Endothelial cell of umbilical vein (primary cell): Measurements from ENCODE around the gene TTLL11. TPM values are rescaled to one million over a fixed set of nuclear protein-coding genes. Genes with fewer than 3 reads are reported as not detected.

Experiments
- BruUV-seq: library from RNA; stranded (reverse); fragments of 400-500 nt; replicated peaks from 2 replicates; lab custom pipeline; 2021; lab: Mats Ljungman, UMichigan
- CTCF ChIA-PET: fragments of 300-600, 350-600 bp; sonication (Branson Sonifier 250); formaldehyde crosslinking; loops from one replicate; lab custom pipeline; 2021; ENCODE audit warnings: antibody characterized with exemption, inconsistent platforms; lab: Charles Lee
- POLR2A ChIA-PET: fragments of 300-600, 350-600 bp; sonication (Branson Sonifier 250); formaldehyde crosslinking; loops from one replicate; lab custom pipeline; 2021; ENCODE audit warnings: antibody characterized with exemption, inconsistent platforms; lab: Charles Lee
- DNase-seq: peaks from one replicate; pipeline ENCODE4 v3.0.0-alpha.2; 2011; ENCODE audit warnings: low read depth, low spot score
- FAIRE-seq: peaks from 2 replicates; lab custom pipeline; 2011; peaks lifted over from hg19 to GRCh38; lab: Jason Lieb, UNC
- H2AFZ ChIP-seq: 2 replicates; pipeline ENCODE4 v1.6.0; 2012; ENCODE audit warnings: low read depth, low read length, control low read depth, inconsistent platforms
- H3K27ac ChIP-seq: 2 replicates; pipeline ENCODE4 v1.5.1; 2011; ENCODE audit warnings: low read depth, mild to moderate bottlenecking, control low read depth, low read length, moderate library complexity; ENCODE audit not compliant: insufficient read depth
- H3K27me3 ChIP-seq, 2 experiments: 2 replicates each; pipeline versions ENCODE4 v1.6.0 to v1.6.1; 2011; ENCODE audit warnings: low read length in 2 of 2, mixed read lengths in 1 of 2; ENCODE audit not compliant: control insufficient read depth in 2 of 2, insufficient read depth in 2 of 2
- H3K36me3 ChIP-seq, 2 experiments: 2 replicates in 1 of 2; 3 replicates in 1 of 2; pipeline ENCODE4 v1.5.1; 2011; ENCODE audit warnings: low read length in 2 of 2, mild to moderate bottlenecking in 1 of 2, moderate library complexity in 1 of 2; ENCODE audit not compliant: control insufficient read depth in 2 of 2, insufficient read depth in 2 of 2; ENCODE audit errors: extremely low read depth in 1 of 2
- H3K4me1 ChIP-seq: 3 replicates; pipeline ENCODE4 v1.5.1; 2011; ENCODE audit warnings: mild to moderate bottlenecking, low read length; ENCODE audit not compliant: control insufficient read depth, insufficient read depth; ENCODE audit errors: extremely low read depth
- H3K4me2 ChIP-seq: 2 replicates; pipeline ENCODE4 v1.6.1; 2011; ENCODE audit warnings: low read length, control low read depth, mixed read lengths; ENCODE audit not compliant: insufficient read depth
- H3K4me3 ChIP-seq, 3 experiments: fragments of 200-600 bp in 1 of 3; sonication (generic), shearing (Covaris generic) in 1 of 3; replicated peaks in 1 of 3; 2 replicates each; pipeline ENCODE4 v1.5.1; 2011 to 2016; ENCODE audit warnings: control low read depth in 3 of 3, low read length in 3 of 3, mild to moderate bottlenecking in 2 of 3, inconsistent platforms in 1 of 3, low read depth in 1 of 3, moderate library complexity in 1 of 3; ENCODE audit not compliant: insufficient read depth in 1 of 3
- H3K79me2 ChIP-seq: 2 replicates; pipeline ENCODE4 v1.6.0; 2012; ENCODE audit warnings: low read length, inconsistent platforms; ENCODE audit not compliant: control insufficient read depth, insufficient read depth
- H3K9ac ChIP-seq: replicated peaks from 2 replicates; pipeline ENCODE3; 2011; ENCODE audit warnings: low read length, control low read depth; ENCODE audit not compliant: insufficient read depth; ENCODE audit errors: extremely low read depth
- H3K9me1 ChIP-seq: replicated peaks from 3 replicates; pipeline ENCODE4 v1.6.0; 2011; ENCODE audit warnings: mild to moderate bottlenecking, low read length; ENCODE audit not compliant: control insufficient read depth, insufficient read depth; ENCODE audit errors: extremely low read depth
- H3K9me3 ChIP-seq: replicated peaks from 2 replicates; pipeline ENCODE4 v1.5.1; 2012; ENCODE audit warnings: low read length, inconsistent platforms; ENCODE audit not compliant: control insufficient read depth, insufficient read depth
- H4K20me1 ChIP-seq: replicated peaks from 2 replicates; pipeline ENCODE3; 2011; ENCODE audit warnings: mild to moderate bottlenecking, low read length; ENCODE audit not compliant: control insufficient read depth, insufficient read depth; ENCODE audit errors: extremely low read depth
- EZH2 ChIP-seq: IDR thresholded peaks from 2 replicates; pipeline ENCODE4 v1.6.1; 2012; ENCODE audit warnings: borderline replicate concordance, low read depth, mild to moderate bottlenecking, moderate library complexity, low read length, inconsistent platforms; ENCODE audit not compliant: severe bottlenecking
- FOS ChIP-seq: IDR thresholded peaks from 2 replicates; pipeline ENCODE4 v1.6.1; 2011; ENCODE audit warnings: mild to moderate bottlenecking, low read length, moderate library complexity, borderline replicate concordance; ENCODE audit not compliant: insufficient read depth
- GATA2 ChIP-seq: IDR thresholded peaks from 2 replicates; pipeline ENCODE4 v1.7.0; 2011; ENCODE audit warnings: low read depth, mild to moderate bottlenecking, moderate library complexity, mixed read lengths, low read length; ENCODE audit not compliant: insufficient read length, insufficient read depth
- JUN ChIP-seq: IDR thresholded peaks from 2 replicates; pipeline ENCODE4 v1.6.1; 2011; ENCODE audit warnings: borderline replicate concordance, low read depth; ENCODE audit not compliant: insufficient read length, insufficient read depth
- MYC ChIP-seq: IDR thresholded peaks from one replicate; pipeline ENCODE4 v1.6.1; 2011; ENCODE audit warnings: mild to moderate bottlenecking, low read depth, low read length
- POLR2A ChIP-seq: IDR thresholded peaks from 2 replicates; pipeline ENCODE4 v1.6.1; 2012; ENCODE audit warnings: low read depth, mild to moderate bottlenecking, control low read depth, low read length
- POLR2AphosphoS5 ChIP-seq: IDR thresholded peaks from 2 replicates; pipeline ENCODE4 v1.6.1; 2012; ENCODE audit warnings: low read depth, mild to moderate bottlenecking, control low read depth, low read length, moderate library complexity; ENCODE audit not compliant: insufficient read depth
- dilution Hi-C: fragments of 300-500 bp; cut with MboI; formaldehyde crosslinking; loops from one replicate; pipeline ENCODE4 v1.15.0; 2019; ENCODE audit warnings: low sequenced_read_pairs; ENCODE audit not compliant: extremely low pct_ligation_motif_present
- intact Hi-C: fragments of 100-400 bp; cut with micrococcal nuclease; formaldehyde crosslinking; loops from one replicate; pipeline ENCODE4 v1.10.0; 2022
- polyA plus RNA-seq, 4 experiments: library from polyadenylated mRNA; depleted of rRNA in 3 of 4; stranded (reverse) in 3 of 4; unstranded in 1 of 4; fragments of >200 nt; gene quantifications; 2 replicates each; pipeline versions ENCODE4 v1.2.1 to v1.2.3, GENCODE V29; 2011 to 2012; ENCODE audit warnings: missing spikeins in 1 of 4
- total RNA-seq: library from RNA; stranded (reverse); gene quantifications from 2 replicates; pipeline ENCODE4 v1.2.3, GENCODE V29; 2021
- TF ChIP-seq, protein P1 (sequence below), 2 donors: IDR thresholded peaks; 1 replicate in 1 of 2; 2 replicates in 1 of 2; pipeline ENCODE4 v1.5.1; 2011; ENCODE audit warnings: low read length in 2 of 2, mild to moderate bottlenecking in 2 of 2, moderate library complexity in 2 of 2, control low read depth in 1 of 2, inconsistent platforms in 1 of 2, low read depth in 1 of 2; ENCODE audit not compliant: insufficient read depth in 1 of 2; ENCODE audit errors: extremely low read depth in 1 of 2
- TF ChIP-seq, protein P2 (sequence below): IDR thresholded peaks from 2 replicates; pipeline ENCODE4 v1.6.1; 2011; ENCODE audit not compliant: insufficient read depth, insufficient read length

Gene TTLL11
- total and polyA plus RNA-seq, 2 donors (not counting 3 experiments of a cell fraction or from before 2014, with no cell fraction given) = 4.9 to 5.1 TPM

DNA sequence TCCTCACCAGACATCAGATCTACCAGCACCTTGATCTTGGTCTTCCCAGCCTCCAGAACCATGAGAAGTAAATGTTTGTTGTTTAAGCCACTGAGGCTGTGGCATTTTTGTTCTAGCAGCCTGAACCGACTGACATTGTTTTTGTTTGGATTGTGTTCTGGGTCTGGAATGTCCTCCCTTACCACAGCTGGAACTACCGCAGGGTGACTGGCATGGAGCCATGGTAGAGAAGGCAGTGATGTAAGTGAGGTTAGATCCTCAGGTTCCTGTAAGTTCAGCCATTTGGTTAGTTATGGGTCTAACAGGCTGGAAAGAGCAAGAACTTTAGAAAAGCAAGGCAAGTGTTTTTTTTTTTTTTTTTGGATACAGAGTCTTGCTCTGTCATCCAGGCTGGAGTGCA is 232.4 kb downstream of the TTLL11 start:
- H3K79me2 ChIP-seq = no peaks in the 10 kb centered on the region
- H3K4me1 ChIP-seq = peaks cover 6% of the 10 kb centered on the region
- no peak overlapping the region for H2AFZ ChIP-seq
- no peaks in the 10 kb centered on the region for H3K36me3 ChIP-seq
- dilution Hi-C loops = no loop called here
- ChIA-PET CTCF (interaction anchor here (0.6 to 2.0 kb wide), 7 partner anchors 10 to 315 kb away, joined by 4 to 10 read pairs (median 6); no protein-coding TSS in a partner anchor), POLR2A (no interaction called here)
- no peak overlapping the region for H3K9ac ChIP-seq
- intact Hi-C loops = loop anchor here (1.0 kb wide), 2 partner anchors 132 to 314 kb away; no protein-coding TSS in a partner anchor
- DNase-seq (peak; percentile 62), FAIRE-seq (peak; percentile 83)
- BruUV-seq = no TSS peak
- no peak overlapping the region for H3K4me2 ChIP-seq
- no peaks in the 10 kb centered on the region for H3K27me3 ChIP-seq
- H3K9me1 ChIP-seq = no peaks in the 10 kb centered on the region
- H3K9me3 ChIP-seq = no peaks in the 10 kb centered on the region
- no peak overlapping the region for H3K27ac ChIP-seq
- TF ChIP-seq FOS (no peak), POLR2AphosphoS5 (no peak), EZH2 (no peak), JUN (no peak), MYC (no peak), GATA2 (no peak), POLR2A (no peak)
- TF ChIP-seq, protein P1, sequence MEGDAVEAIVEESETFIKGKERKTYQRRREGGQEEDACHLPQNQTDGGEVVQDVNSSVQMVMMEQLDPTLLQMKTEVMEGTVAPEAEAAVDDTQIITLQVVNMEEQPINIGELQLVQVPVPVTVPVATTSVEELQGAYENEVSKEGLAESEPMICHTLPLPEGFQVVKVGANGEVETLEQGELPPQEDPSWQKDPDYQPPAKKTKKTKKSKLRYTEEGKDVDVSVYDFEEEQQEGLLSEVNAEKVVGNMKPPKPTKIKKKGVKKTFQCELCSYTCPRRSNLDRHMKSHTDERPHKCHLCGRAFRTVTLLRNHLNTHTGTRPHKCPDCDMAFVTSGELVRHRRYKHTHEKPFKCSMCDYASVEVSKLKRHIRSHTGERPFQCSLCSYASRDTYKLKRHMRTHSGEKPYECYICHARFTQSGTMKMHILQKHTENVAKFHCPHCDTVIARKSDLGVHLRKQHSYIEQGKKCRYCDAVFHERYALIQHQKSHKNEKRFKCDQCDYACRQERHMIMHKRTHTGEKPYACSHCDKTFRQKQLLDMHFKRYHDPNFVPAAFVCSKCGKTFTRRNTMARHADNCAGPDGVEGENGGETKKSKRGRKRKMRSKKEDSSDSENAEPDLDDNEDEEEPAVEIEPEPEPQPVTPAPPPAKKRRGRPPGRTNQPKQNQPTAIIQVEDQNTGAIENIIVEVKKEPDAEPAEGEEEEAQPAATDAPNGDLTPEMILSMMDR (IDR thresholded peaks at IDR 0.05; ENCODE audit: extremely low read depth in 1 of 2, insufficient read depth in 1 of 2, low read depth in 1 of 2, low read length in 2 of 2) = no peak
- TF ChIP-seq, protein P2, sequence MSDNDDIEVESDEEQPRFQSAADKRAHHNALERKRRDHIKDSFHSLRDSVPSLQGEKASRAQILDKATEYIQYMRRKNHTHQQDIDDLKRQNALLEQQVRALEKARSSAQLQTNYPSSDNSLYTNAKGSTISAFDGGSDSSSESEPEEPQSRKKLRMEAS = no peak
- H3K4me3 ChIP-seq = no peak overlapping the region
- no peaks in the 10 kb centered on the region for H4K20me1 ChIP-seq
